ENCODE results near the gene RGS6. TPM values are rescaled to one million over a fixed set of nuclear protein-coding genes. Genes with fewer than 3 reads are reported as not detected.

Gene RGS6
- total and polyA plus RNA-seq, 2 of the 4 experiments (the other 2 are of a cell fraction), result not detected

GRCh38 chr14:72420749-72421474 is 488.7 kb downstream of the RGS6 start (continued):
- no peak for TF ChIP-seq NFE2L2 (IDR thresholded peaks at IDR 0.05; ENCODE audit: low read depth, low read length)

GRCh38 chr14:72423957-72424356 is 491.7 kb downstream of the RGS6 start:
- no peak overlapping the region for H2BK15ac ChIP-seq (ENCODE audit: low read depth, low read length)
- H3K4me3 ChIP-seq (ENCODE audit: insufficient read depth, low read depth, low read length), result no peak overlapping the region
- no peak overlapping the region for H3K18ac ChIP-seq (ENCODE audit: low read depth, low read length)
- no peaks in the 10 kb centered on the region for H3K9me3 ChIP-seq (ENCODE audit: control insufficient read depth, insufficient read depth, low read length)
- ChIA-PET CTCF (no interaction called here), POLR2A (ENCODE audit: unreplicated experiment) (no interaction called here)
- no peak overlapping the region for H2AK5ac ChIP-seq (ENCODE audit: low read depth, low read length)
- no peaks in the 10 kb centered on the region for H3K36me3 ChIP-seq (ENCODE audit: control insufficient read depth, insufficient read depth, low read length)
- no peaks in the 10 kb centered on the region for H3K79me1 ChIP-seq (ENCODE audit: low read depth in 1 of 2, low read length in 2 of 2)
- H3K4me2 ChIP-seq (ENCODE audit: low read depth, low read length), result no peak overlapping the region
- H3K14ac ChIP-seq (replicated peaks; ENCODE audit: low read depth, low read length), result no peak overlapping the region
- H2BK120ac ChIP-seq (ENCODE audit: low read depth, low read length), result no peak overlapping the region
- no peak overlapping the region for H3K27ac ChIP-seq (ENCODE audit: insufficient read depth, low read length)
- no peak overlapping the region for H2BK20ac ChIP-seq (ENCODE audit: low read depth, low read length)
- H4K91ac ChIP-seq (ENCODE audit: insufficient read depth, low read depth, low read length), result no peak overlapping the region
- no peak overlapping the region for H3K4ac ChIP-seq (ENCODE audit: low read depth, low read length)
- dilution Hi-C loops (cut with HindIII; ENCODE audit: low sequenced_read_pairs, unreplicated experiment), result no loop called here
- in situ Hi-C loops (cut with MboI; ENCODE audit: low sequenced_read_pairs), result no loop called here
- no peaks in the 10 kb centered on the region for H4K20me1 ChIP-seq (ENCODE audit: insufficient read depth, low read length)
- H4K5ac ChIP-seq (ENCODE audit: low read depth, low read length), result no peak overlapping the region
- no peak overlapping the region for H3K23ac ChIP-seq (ENCODE audit: low read depth, low read length)
- H2AK9ac ChIP-seq (replicated peaks; ENCODE audit: low read depth, low read length, poor library complexity), result no peak overlapping the region
- BruUV-seq (replicated peaks), result no TSS peak
- no peaks in the 10 kb centered on the region for H3K4me1 ChIP-seq (ENCODE audit: control insufficient read depth, insufficient read depth, low read length)
- no peak overlapping the region for H3K56ac ChIP-seq (ENCODE audit: extremely low read depth, insufficient read depth, low read length)
- no peak overlapping the region for H2AFZ ChIP-seq (replicated peaks; ENCODE audit: low read length, poor library complexity)
- H4K8ac ChIP-seq (ENCODE audit: low read depth in 2 of 2, low read length in 2 of 2), result no peak overlapping the region
- no peak for DNase-seq
- WGBS, 2 experiments (ENCODE audit: extremely low coverage in 2 of 2, insufficient read length in 1 of 2), result no CpG with 5 or more reads among the region's 1 CpG
- H3K9me1 ChIP-seq (ENCODE audit: insufficient read depth, low read length), result no peaks in the 10 kb centered on the region
- H3K27me3 ChIP-seq (ENCODE audit: control insufficient read depth, insufficient read depth, low read length), result peaks cover 4% of the 10 kb centered on the region
- H2BK5ac ChIP-seq (ENCODE audit: low read depth, low read length, poor library complexity, severe bottlenecking), result no peak overlapping the region
- no peak overlapping the region for H3K9ac ChIP-seq (ENCODE audit: low read depth, low read length)
- intact Hi-C loops (cut with micrococcal nuclease), result no loop called here
- no peak for ATAC-seq (ENCODE audit: low read depth)
- TF ChIP-seq POLR2A (IDR thresholded peaks at IDR 0.05; ENCODE audit: low read depth, low read length) (no peak), MAFK (IDR thresholded peaks at IDR 0.05; ENCODE audit: low read depth, low read length) (no peak), SMC3 (IDR thresholded peaks at IDR 0.05; ENCODE audit: low read depth, low read length) (no peak), RFX5 (IDR thresholded peaks at IDR 0.05; ENCODE audit: low read depth, low read length) (no peak), CTCF (conservative IDR thresholded peaks at IDR 0.05; ENCODE audit: low read depth, low read length) (no peak), ELK1 (IDR thresholded peaks at IDR 0.05; ENCODE audit: borderline replicate concordance, low read depth, low read length) (no peak), RAD21 (IDR thresholded peaks at IDR 0.05; ENCODE audit: low read length) (no peak), USF2 (IDR thresholded peaks at IDR 0.05; ENCODE audit: low read depth, low read length) (no peak), MAZ (IDR thresholded peaks at IDR 0.05; ENCODE audit: borderline replicate concordance, low read depth, low read length) (no peak), CEBPB (IDR thresholded peaks at IDR 0.05; ENCODE audit: low read depth, low read length) (no peak), FOS (IDR thresholded peaks at IDR 0.05; ENCODE audit: low read depth, low read length) (no peak), RCOR1 (IDR thresholded peaks at IDR 0.05; ENCODE audit: insufficient replicate concordance, low read length) (no peak), NFE2L2 (IDR thresholded peaks at IDR 0.05; ENCODE audit: low read depth, low read length) (no peak), BHLHE40 (IDR thresholded peaks at IDR 0.05; ENCODE audit: low read depth, low read length) (no peak)
